Endothelial cell of umbilical vein (primary cell): Measurements from ENCODE around the gene ANKRD44. TPM values are rescaled to one million over a fixed set of nuclear protein-coding genes. Genes with fewer than 3 reads are reported as not detected.

Experiments used
- BruUV-seq: library from RNA; stranded (reverse); fragments of 400-500 nt; replicated peaks from 2 replicates; lab custom pipeline; 2021; lab: Mats Ljungman, UMichigan
- CTCF ChIA-PET: fragments of 300-600, 350-600 bp; sonication (Branson Sonifier 250); formaldehyde crosslinking; loops from one replicate; lab custom pipeline; 2021; ENCODE audit warnings: antibody characterized with exemption, inconsistent platforms; lab: Charles Lee
- POLR2A ChIA-PET: fragments of 300-600, 350-600 bp; sonication (Branson Sonifier 250); formaldehyde crosslinking; loops from one replicate; lab custom pipeline; 2021; ENCODE audit warnings: antibody characterized with exemption, inconsistent platforms; lab: Charles Lee
- DNase-seq: peaks from one replicate; pipeline ENCODE4 v3.0.0-alpha.2; 2011; ENCODE audit warnings: low read depth, low spot score
- FAIRE-seq: peaks from 2 replicates; lab custom pipeline; 2011; peaks lifted over from hg19 to GRCh38; lab: Jason Lieb, UNC
- H2AFZ ChIP-seq: 2 replicates; pipeline ENCODE4 v1.6.0; 2012; ENCODE audit warnings: low read depth, low read length, control low read depth, inconsistent platforms
- H3K27ac ChIP-seq: 2 replicates; pipeline ENCODE4 v1.5.1; 2011; ENCODE audit warnings: low read depth, mild to moderate bottlenecking, control low read depth, low read length, moderate library complexity; ENCODE audit not compliant: insufficient read depth
- H3K27me3 ChIP-seq, 2 experiments: 2 replicates each; pipeline versions ENCODE4 v1.6.0 to v1.6.1; 2011; ENCODE audit warnings: low read length in 2 of 2, mixed read lengths in 1 of 2; ENCODE audit not compliant: control insufficient read depth in 2 of 2, insufficient read depth in 2 of 2
- H3K36me3 ChIP-seq, 2 experiments: 2 replicates in 1 of 2; 3 replicates in 1 of 2; pipeline ENCODE4 v1.5.1; 2011; ENCODE audit warnings: low read length in 2 of 2, mild to moderate bottlenecking in 1 of 2, moderate library complexity in 1 of 2; ENCODE audit not compliant: control insufficient read depth in 2 of 2, insufficient read depth in 2 of 2; ENCODE audit errors: extremely low read depth in 1 of 2
- H3K4me1 ChIP-seq: 3 replicates; pipeline ENCODE4 v1.5.1; 2011; ENCODE audit warnings: mild to moderate bottlenecking, low read length; ENCODE audit not compliant: control insufficient read depth, insufficient read depth; ENCODE audit errors: extremely low read depth
- H3K4me2 ChIP-seq: 2 replicates; pipeline ENCODE4 v1.6.1; 2011; ENCODE audit warnings: low read length, control low read depth, mixed read lengths; ENCODE audit not compliant: insufficient read depth
- H3K4me3 ChIP-seq, 3 experiments: fragments of 200-600 bp in 1 of 3; sonication (generic), shearing (Covaris generic) in 1 of 3; replicated peaks in 1 of 3; 2 replicates each; pipeline ENCODE4 v1.5.1; 2011 to 2016; ENCODE audit warnings: control low read depth in 3 of 3, low read length in 3 of 3, mild to moderate bottlenecking in 2 of 3, inconsistent platforms in 1 of 3, low read depth in 1 of 3, moderate library complexity in 1 of 3; ENCODE audit not compliant: insufficient read depth in 1 of 3
- H3K79me2 ChIP-seq: 2 replicates; pipeline ENCODE4 v1.6.0; 2012; ENCODE audit warnings: low read length, inconsistent platforms; ENCODE audit not compliant: control insufficient read depth, insufficient read depth
- H3K9ac ChIP-seq: replicated peaks from 2 replicates; pipeline ENCODE3; 2011; ENCODE audit warnings: low read length, control low read depth; ENCODE audit not compliant: insufficient read depth; ENCODE audit errors: extremely low read depth
- H3K9me1 ChIP-seq: replicated peaks from 3 replicates; pipeline ENCODE4 v1.6.0; 2011; ENCODE audit warnings: mild to moderate bottlenecking, low read length; ENCODE audit not compliant: control insufficient read depth, insufficient read depth; ENCODE audit errors: extremely low read depth
- H3K9me3 ChIP-seq: replicated peaks from 2 replicates; pipeline ENCODE4 v1.5.1; 2012; ENCODE audit warnings: low read length, inconsistent platforms; ENCODE audit not compliant: control insufficient read depth, insufficient read depth
- H4K20me1 ChIP-seq: replicated peaks from 2 replicates; pipeline ENCODE3; 2011; ENCODE audit warnings: mild to moderate bottlenecking, low read length; ENCODE audit not compliant: control insufficient read depth, insufficient read depth; ENCODE audit errors: extremely low read depth
- CTCF ChIP-seq, 2 donors: IDR thresholded peaks; 1 replicate in 1 of 2; 2 replicates in 1 of 2; pipeline ENCODE4 v1.5.1; 2011; ENCODE audit warnings: low read length in 2 of 2, mild to moderate bottlenecking in 2 of 2, moderate library complexity in 2 of 2, control low read depth in 1 of 2, inconsistent platforms in 1 of 2, low read depth in 1 of 2; ENCODE audit not compliant: insufficient read depth in 1 of 2; ENCODE audit errors: extremely low read depth in 1 of 2
- EZH2 ChIP-seq: IDR thresholded peaks from 2 replicates; pipeline ENCODE4 v1.6.1; 2012; ENCODE audit warnings: borderline replicate concordance, low read depth, mild to moderate bottlenecking, moderate library complexity, low read length, inconsistent platforms; ENCODE audit not compliant: severe bottlenecking
- FOS ChIP-seq: IDR thresholded peaks from 2 replicates; pipeline ENCODE4 v1.6.1; 2011; ENCODE audit warnings: mild to moderate bottlenecking, low read length, moderate library complexity, borderline replicate concordance; ENCODE audit not compliant: insufficient read depth
- GATA2 ChIP-seq: IDR thresholded peaks from 2 replicates; pipeline ENCODE4 v1.7.0; 2011; ENCODE audit warnings: low read depth, mild to moderate bottlenecking, moderate library complexity, mixed read lengths, low read length; ENCODE audit not compliant: insufficient read length, insufficient read depth
- JUN ChIP-seq: IDR thresholded peaks from 2 replicates; pipeline ENCODE4 v1.6.1; 2011; ENCODE audit warnings: borderline replicate concordance, low read depth; ENCODE audit not compliant: insufficient read length, insufficient read depth
- MAX ChIP-seq: IDR thresholded peaks from 2 replicates; pipeline ENCODE4 v1.6.1; 2011; ENCODE audit not compliant: insufficient read depth, insufficient read length
- MYC ChIP-seq: IDR thresholded peaks from one replicate; pipeline ENCODE4 v1.6.1; 2011; ENCODE audit warnings: mild to moderate bottlenecking, low read depth, low read length
- POLR2A ChIP-seq: IDR thresholded peaks from 2 replicates; pipeline ENCODE4 v1.6.1; 2012; ENCODE audit warnings: low read depth, mild to moderate bottlenecking, control low read depth, low read length
- POLR2AphosphoS5 ChIP-seq: IDR thresholded peaks from 2 replicates; pipeline ENCODE4 v1.6.1; 2012; ENCODE audit warnings: low read depth, mild to moderate bottlenecking, control low read depth, low read length, moderate library complexity; ENCODE audit not compliant: insufficient read depth
- dilution Hi-C: fragments of 300-500 bp; cut with MboI; formaldehyde crosslinking; loops from one replicate; pipeline ENCODE4 v1.15.0; 2019; ENCODE audit warnings: low sequenced_read_pairs; ENCODE audit not compliant: extremely low pct_ligation_motif_present
- intact Hi-C: fragments of 100-400 bp; cut with micrococcal nuclease; formaldehyde crosslinking; loops from one replicate; pipeline ENCODE4 v1.10.0; 2022
- polyA plus RNA-seq, 4 experiments: library from polyadenylated mRNA; depleted of rRNA in 3 of 4; stranded (reverse) in 3 of 4; unstranded in 1 of 4; fragments of >200 nt; gene quantifications; 2 replicates each; pipeline versions ENCODE4 v1.2.1 to v1.2.3, GENCODE V29; 2011 to 2012; ENCODE audit warnings: missing spikeins in 1 of 4
- total RNA-seq: library from RNA; stranded (reverse); gene quantifications from 2 replicates; pipeline ENCODE4 v1.2.3, GENCODE V29; 2021

ANKRD44 gene
- total and polyA plus RNA-seq, 2 donors (not counting 3 experiments of a cell fraction or from before 2014, with no cell fraction given): 3.4 to 6.1 TPM

GRCh38 chr2:197229509-197230443, 80.8 kb downstream of the ANKRD44 start:
- no peak overlapping the region for H3K27ac ChIP-seq
- DNase-seq: no peak
- intact Hi-C loops (no loop called here), dilution Hi-C loops (no loop called here)
- no peaks in the 10 kb centered on the region for H3K9me3 ChIP-seq
- H2AFZ ChIP-seq: no peak overlapping the region
- no peak overlapping the region for H3K4me3 ChIP-seq
- no peak for TF ChIP-seq POLR2A
- TF ChIP-seq GATA2: no peak
- no peak for TF ChIP-seq POLR2AphosphoS5
- no peak for TF ChIP-seq FOS
- no peak for TF ChIP-seq EZH2
- TF ChIP-seq JUN: no peak
- no peak for TF ChIP-seq CTCF (IDR thresholded peaks at IDR 0.05; ENCODE audit: extremely low read depth in 1 of 2, insufficient read depth in 1 of 2, low read depth in 1 of 2, low read length in 2 of 2)
- no peak for TF ChIP-seq MAX
- no peak for TF ChIP-seq MYC
- no peaks in the 10 kb centered on the region for H3K79me2 ChIP-seq
- no TSS peak for BruUV-seq
- H3K36me3 ChIP-seq: no peaks in the 10 kb centered on the region
- H3K4me1 ChIP-seq: no peaks in the 10 kb centered on the region
- no peaks in the 10 kb centered on the region for H3K27me3 ChIP-seq
- CTCF ChIA-PET: no interaction called here
- H3K9me1 ChIP-seq: no peaks in the 10 kb centered on the region
- H3K9ac ChIP-seq: no peak overlapping the region
- no peaks in the 10 kb centered on the region for H4K20me1 ChIP-seq
- no peak overlapping the region for H3K4me2 ChIP-seq
- POLR2A ChIA-PET: no interaction called here
- FAIRE-seq: no peak
